ENCODE measurements around the gene MINDY4. TPM values are rescaled to one million over a fixed set of nuclear protein-coding genes. Genes with fewer than 3 reads are reported as not detected.

Gene MINDY4
- total and polyA plus RNA-seq, 7 experiments from 2014 or later, result 0.41 to 1.5 (median 0.91) TPM

DNA sequence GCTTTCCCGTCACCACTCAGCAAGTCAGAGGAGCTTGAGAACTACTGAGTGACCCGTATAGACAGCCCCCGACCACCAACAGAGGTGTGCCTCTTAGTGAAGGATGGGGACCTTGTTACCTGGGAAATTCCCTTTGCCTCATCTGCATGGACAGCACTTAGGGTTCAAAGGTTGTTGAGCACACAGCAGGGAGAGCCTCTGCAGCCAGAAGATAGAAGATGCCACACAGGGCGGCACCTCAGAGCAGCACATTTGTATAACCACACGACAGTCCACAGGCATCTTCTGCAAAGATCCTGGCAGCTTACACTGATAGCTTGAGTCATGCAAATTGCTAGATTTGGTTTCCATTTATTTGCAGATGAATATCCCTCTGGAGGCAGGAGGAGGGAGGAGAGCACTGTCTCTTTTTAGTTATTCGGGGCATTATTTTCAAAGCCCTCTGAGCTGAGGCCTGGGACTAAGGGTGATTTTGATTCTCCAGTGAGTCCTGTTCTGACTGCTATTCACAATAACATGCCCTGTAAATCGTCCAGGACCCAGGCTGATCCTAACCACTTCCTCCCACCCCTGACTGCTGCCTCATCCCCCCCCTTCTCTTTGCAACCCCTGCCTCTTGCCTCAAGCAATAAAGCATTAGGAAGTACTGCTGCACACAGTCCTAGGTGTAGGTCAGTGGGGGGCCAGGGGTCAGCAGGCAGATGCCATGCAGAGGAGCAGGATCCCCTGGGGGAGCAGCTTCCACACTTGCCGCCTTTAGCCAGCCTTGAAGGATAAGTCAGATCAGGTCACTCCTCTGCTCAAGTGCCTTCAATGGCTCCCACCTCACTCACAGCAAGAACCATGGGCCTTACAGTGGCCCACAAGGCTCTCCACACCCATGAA is 43.9 kb upstream of the MINDY4 start:
- ChIA-PET CTCF (interaction anchor here (0.8 to 8.2 kb wide), 10 partner anchors 12 to 570 kb away, joined by 3 to 158 read pairs (median 3); partner anchors contain the start of gene NOD1), POLR2A (interaction anchor here (0.7 to 6.5 kb wide), 9 partner anchors 9 to 157 kb away, joined by 3 to 126 read pairs (median 4); no protein-coding TSS in a partner anchor)
- H3K36me3 Mint-ChIP-seq, result peaks cover 4 to 9% (median 8%) of the 10 kb centered on the region in 5 donors
- no peaks in the 10 kb centered on the region for H3K27me3 Mint-ChIP-seq
- no peaks in the 10 kb centered on the region for H3K27me3 ChIP-seq (ENCODE audit: control insufficient read depth in 2 of 2, insufficient read depth in 2 of 2, low read length in 2 of 2)
- peak overlapping the region; percentile 76 to 91 (median 90) for H3K4me3 Mint-ChIP-seq
- peak overlapping the region; percentile 86 for H3K4me3 ChIP-seq (ENCODE audit: low read length)
- peaks cover 46 to 79% (median 77%) of the 10 kb centered on the region in 7 donors for H3K4me1 Mint-ChIP-seq
- peaks cover 24 to 52% of the 10 kb centered on the region in 2 donors for H3K4me1 ChIP-seq (ENCODE audit: control insufficient read depth in 2 of 2, insufficient read depth in 2 of 2, low read length in 2 of 2)
- no peaks in the 10 kb centered on the region for H3K9me3 ChIP-seq (ENCODE audit: control insufficient read depth in 2 of 3, low read length in 3 of 3)
- H3K9me3 Mint-ChIP-seq, result peaks cover 0 to 3% (median 0%) of the 10 kb centered on the region in 11 donors
- intact Hi-C loops (cut with micrococcal nuclease), result loop anchor here (1.0 to 5.0 kb wide), 11 partner anchors 11 to 1767 kb away; partner anchors contain the start of genes GARS1 (in 2 of the 2), MINDY4 (in 2 of the 2), AVL9 (in 1 of the 2) and CRHR2 (in 1 of the 2)
- peak in 8 of 9 donors; percentile 30 to 86 (median 81) for DNase-seq
- peak; percentile 93 for ATAC-seq
- H3K27ac ChIP-seq (ENCODE audit: low read depth, low read length), result peak overlapping the region; percentile 67
- peak overlapping the region; percentile 86 to 96 (median 91) for H3K27ac Mint-ChIP-seq
- no peaks in the 10 kb centered on the region for H3K36me3 ChIP-seq (ENCODE audit: control insufficient read depth in 2 of 3, insufficient read depth in 3 of 3, low read length in 3 of 3)

DNA sequence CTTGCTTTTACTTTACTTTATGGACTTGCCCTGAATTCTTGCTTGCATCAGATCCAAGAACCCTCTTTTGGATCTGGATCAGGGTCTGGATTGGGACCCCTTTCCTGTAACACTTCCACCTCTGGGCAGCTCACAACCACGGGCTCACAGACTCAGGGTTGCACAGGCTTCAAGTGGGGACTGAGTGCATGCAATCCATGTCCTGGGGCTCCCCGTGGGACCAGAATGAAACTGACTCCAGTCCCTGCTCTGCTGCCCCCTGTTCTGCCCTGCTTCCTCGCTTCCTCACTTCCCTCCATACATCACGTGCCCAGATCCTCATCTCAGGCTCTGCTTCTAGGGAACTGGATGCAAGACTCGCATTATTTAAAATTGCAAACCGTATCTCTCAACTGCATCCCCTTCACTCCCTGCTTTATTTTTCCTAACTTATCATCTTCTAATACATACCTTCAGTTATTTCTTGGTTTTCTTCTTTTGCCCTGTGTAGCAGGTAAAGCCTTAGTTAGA is 42.6 kb upstream of the MINDY4 start:
- POLR2A ChIA-PET, result interaction anchor here (2.7 to 6.5 kb wide), 2 partner anchors 7 to 11 kb away, joined by 19 to 126 read pairs; no protein-coding TSS in a partner anchor
- peak overlapping the region; percentile 17 for H3K27ac ChIP-seq (ENCODE audit: low read depth, low read length)

GRCh38 chr7:30729642-30730041 is 41.6 kb upstream of the MINDY4 start:
- H3K4me1 Mint-ChIP-seq, result peaks cover 49 to 88% (median 81%) of the 10 kb centered on the region in 7 donors
- ATAC-seq (no peak), DNase-seq (no peak)
- ChIA-PET CTCF (interaction anchor here (8.2 kb wide), 1 partner anchor 9 kb away, joined by 158 read pairs; no protein-coding TSS in a partner anchor), POLR2A (interaction anchor here (6.5 kb wide), 1 partner anchor 10 kb away, joined by 126 read pairs; no protein-coding TSS in a partner anchor)
- peaks cover 24 to 52% of the 10 kb centered on the region in 2 donors for H3K4me1 ChIP-seq (ENCODE audit: control insufficient read depth in 2 of 2, insufficient read depth in 2 of 2, low read length in 2 of 2)
- H3K27ac ChIP-seq (ENCODE audit: low read depth, low read length), result no peak overlapping the region
- no peaks in the 10 kb centered on the region for H3K36me3 ChIP-seq (ENCODE audit: control insufficient read depth in 2 of 3, insufficient read depth in 3 of 3, low read length in 3 of 3)
- H3K27me3 ChIP-seq (ENCODE audit: control insufficient read depth in 2 of 2, insufficient read depth in 2 of 2, low read length in 2 of 2), result no peaks in the 10 kb centered on the region
- peak overlapping the region in 5 of 9 donors; percentile 21 to 92 (median 55) for H3K27ac Mint-ChIP-seq
- no peaks in the 10 kb centered on the region for H3K9me3 ChIP-seq (ENCODE audit: control insufficient read depth in 2 of 3, low read length in 3 of 3)
- H3K36me3 Mint-ChIP-seq, result peaks cover under 1 to 4% (median 3%) of the 10 kb centered on the region in 5 donors
- no peak overlapping the region for H3K4me3 ChIP-seq (ENCODE audit: low read length)
- H3K9me3 Mint-ChIP-seq, result peaks cover 0 to 1% (median 0%) of the 10 kb centered on the region in 11 donors
- no peaks in the 10 kb centered on the region for H3K27me3 Mint-ChIP-seq
- intact Hi-C loops (cut with micrococcal nuclease), result loop anchor here in 1 of 2 donors (5.0 kb wide), 1 partner anchor 702 kb away; the partner anchor contains the start of genes FKBP14 and PLEKHA8
- H3K4me3 Mint-ChIP-seq, result no peak overlapping the region

More for the DNA sequence above, 42.6 kb upstream of the MINDY4 start:
- intact Hi-C loops (cut with micrococcal nuclease), result loop anchor here in 1 of 2 donors (5.0 kb wide), 1 partner anchor 701 kb away; the partner anchor contains the start of genes FKBP14 and PLEKHA8
- no peaks in the 10 kb centered on the region for H3K9me3 ChIP-seq (ENCODE audit: control insufficient read depth in 2 of 3, low read length in 3 of 3)
- peaks cover 24 to 52% of the 10 kb centered on the region in 2 donors for H3K4me1 ChIP-seq (ENCODE audit: control insufficient read depth in 2 of 2, insufficient read depth in 2 of 2, low read length in 2 of 2)
- no peaks in the 10 kb centered on the region for H3K27me3 ChIP-seq (ENCODE audit: control insufficient read depth in 2 of 2, insufficient read depth in 2 of 2, low read length in 2 of 2)
- Mint-ChIP-seq H3K27me3 (no peaks in the 10 kb centered on the region), H3K4me1 (peaks cover 47 to 88% (median 80%) of the 10 kb centered on the region in 7 donors), H3K4me3 (peak overlapping the region in 8 of 10 donors; percentile 1 to 89 (median 61)), H3K27ac (peak overlapping the region; percentile 64 to 95 (median 90)), H3K36me3 (peaks cover 4 to 9% (median 5%) of the 10 kb centered on the region in 5 donors), H3K9me3 (peaks cover 0 to 1% (median 0%) of the 10 kb centered on the region in 11 donors)
- ATAC-seq, result no peak
- H3K36me3 ChIP-seq (ENCODE audit: control insufficient read depth in 2 of 3, insufficient read depth in 3 of 3, low read length in 3 of 3), result no peaks in the 10 kb centered on the region
- H3K4me3 ChIP-seq (ENCODE audit: low read length), result no peak overlapping the region
- CTCF ChIA-PET, result interaction anchor here (0.8 to 8.2 kb wide), 2 partner anchors 10 to 406 kb away, joined by 4 to 158 read pairs; no protein-coding TSS in a partner anchor
- no peak for DNase-seq

DNA sequence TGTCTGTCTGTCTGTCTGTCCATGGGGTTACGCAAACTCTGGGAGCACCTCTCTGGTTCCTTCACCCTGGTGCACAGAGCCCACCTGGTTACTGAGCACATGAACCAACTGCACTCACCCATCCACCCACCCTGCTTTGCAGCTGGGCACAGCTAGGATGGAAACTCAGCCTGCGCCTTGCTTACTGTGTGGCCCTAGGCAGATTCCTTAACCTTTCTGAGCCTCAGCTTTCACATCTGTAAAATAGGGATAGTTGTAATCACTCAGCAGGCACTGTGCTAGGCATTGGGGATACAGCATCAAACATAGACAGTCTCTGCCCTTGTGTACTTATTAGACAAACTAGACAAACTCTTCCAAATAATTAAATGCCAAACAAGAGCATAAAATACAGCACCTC is 41.1 kb upstream of the MINDY4 start:
- peak overlapping the region in 5 of 9 donors; percentile 21 to 92 (median 55) for H3K27ac Mint-ChIP-seq

GRCh38 chr7:30730996-30731395 is 40.2 kb upstream of the MINDY4 start:
- H3K4me3 Mint-ChIP-seq, result peak overlapping the region in 3 of 10 donors; percentile 30 to 53 (median 41)
- POLR2A ChIA-PET, result no interaction called here
- CTCF ChIA-PET, result interaction anchor here (0.6 to 8.2 kb wide), 3 partner anchors 8 to 48 kb away, joined by 4 to 158 read pairs (median 5); partner anchors contain the start of gene CRHR2
- peak overlapping the region in 4 of 9 donors; percentile 46 to 85 (median 60) for H3K27ac Mint-ChIP-seq
- H3K4me1 Mint-ChIP-seq, result peaks cover 43 to 82% (median 75%) of the 10 kb centered on the region in 7 donors
- H3K9me3 Mint-ChIP-seq, result peaks cover 0 to 1% (median 0%) of the 10 kb centered on the region in 11 donors
- Histone ChIP-seq H3K27me3 (ENCODE audit: control insufficient read depth in 2 of 2, insufficient read depth in 2 of 2, low read length in 2 of 2) (no peaks in the 10 kb centered on the region), H3K4me1 (ENCODE audit: control insufficient read depth in 2 of 2, insufficient read depth in 2 of 2, low read length in 2 of 2) (peaks cover 24 to 44% of the 10 kb centered on the region in 2 donors), H3K9me3 (ENCODE audit: control insufficient read depth in 2 of 3, low read length in 3 of 3) (no peaks in the 10 kb centered on the region), H3K27ac (ENCODE audit: low read depth, low read length) (no peak overlapping the region), H3K4me3 (ENCODE audit: low read length) (no peak overlapping the region), H3K36me3 (ENCODE audit: control insufficient read depth in 2 of 3, insufficient read depth in 3 of 3, low read length in 3 of 3) (no peaks in the 10 kb centered on the region)
- intact Hi-C loops (cut with micrococcal nuclease), result no loop called here
- H3K27me3 Mint-ChIP-seq, result no peaks in the 10 kb centered on the region
- H3K36me3 Mint-ChIP-seq, result peaks cover 0 to 5% (median 0%) of the 10 kb centered on the region in 5 donors
- DNase-seq (no peak), ATAC-seq (no peak)

More for the DNA sequence above, 41.1 kb upstream of the MINDY4 start:
- H3K27me3 Mint-ChIP-seq, result no peaks in the 10 kb centered on the region
- intact Hi-C loops (cut with micrococcal nuclease), result no loop called here
- Histone ChIP-seq H3K27ac (ENCODE audit: low read depth, low read length) (no peak overlapping the region), H3K4me1 (ENCODE audit: control insufficient read depth in 2 of 2, insufficient read depth in 2 of 2, low read length in 2 of 2) (peaks cover 24 to 52% of the 10 kb centered on the region in 2 donors), H3K27me3 (ENCODE audit: control insufficient read depth in 2 of 2, insufficient read depth in 2 of 2, low read length in 2 of 2) (no peaks in the 10 kb centered on the region), H3K36me3 (ENCODE audit: control insufficient read depth in 2 of 3, insufficient read depth in 3 of 3, low read length in 3 of 3) (no peaks in the 10 kb centered on the region), H3K4me3 (ENCODE audit: low read length) (no peak overlapping the region), H3K9me3 (ENCODE audit: control insufficient read depth in 2 of 3, low read length in 3 of 3) (no peaks in the 10 kb centered on the region)
- H3K9me3 Mint-ChIP-seq, result peaks cover 0 to 1% (median 0%) of the 10 kb centered on the region in 11 donors
- ChIA-PET CTCF (interaction anchor here (8.2 kb wide), 1 partner anchor 9 kb away, joined by 158 read pairs; no protein-coding TSS in a partner anchor), POLR2A (interaction anchor here (6.5 kb wide), 1 partner anchor 9 kb away, joined by 126 read pairs; no protein-coding TSS in a partner anchor)
- peaks cover 0 to 5% (median 0%) of the 10 kb centered on the region in 5 donors for H3K36me3 Mint-ChIP-seq
- H3K4me1 Mint-ChIP-seq, result peaks cover 48 to 88% (median 81%) of the 10 kb centered on the region in 7 donors
- DNase-seq, result no peak
- no peak for ATAC-seq
- H3K4me3 Mint-ChIP-seq, result peak overlapping the region in 2 of 10 donors; percentile 2 to 58
